ENCODE data around the gene TNFRSF4. TPM values are rescaled to one million over a fixed set of nuclear protein-coding genes. Genes with fewer than 3 reads are reported as not detected.

TNFRSF4 gene
- total RNA-seq, 2 experiments from 2014 or later: 1.1 TPM; not detected in 1

DNA sequence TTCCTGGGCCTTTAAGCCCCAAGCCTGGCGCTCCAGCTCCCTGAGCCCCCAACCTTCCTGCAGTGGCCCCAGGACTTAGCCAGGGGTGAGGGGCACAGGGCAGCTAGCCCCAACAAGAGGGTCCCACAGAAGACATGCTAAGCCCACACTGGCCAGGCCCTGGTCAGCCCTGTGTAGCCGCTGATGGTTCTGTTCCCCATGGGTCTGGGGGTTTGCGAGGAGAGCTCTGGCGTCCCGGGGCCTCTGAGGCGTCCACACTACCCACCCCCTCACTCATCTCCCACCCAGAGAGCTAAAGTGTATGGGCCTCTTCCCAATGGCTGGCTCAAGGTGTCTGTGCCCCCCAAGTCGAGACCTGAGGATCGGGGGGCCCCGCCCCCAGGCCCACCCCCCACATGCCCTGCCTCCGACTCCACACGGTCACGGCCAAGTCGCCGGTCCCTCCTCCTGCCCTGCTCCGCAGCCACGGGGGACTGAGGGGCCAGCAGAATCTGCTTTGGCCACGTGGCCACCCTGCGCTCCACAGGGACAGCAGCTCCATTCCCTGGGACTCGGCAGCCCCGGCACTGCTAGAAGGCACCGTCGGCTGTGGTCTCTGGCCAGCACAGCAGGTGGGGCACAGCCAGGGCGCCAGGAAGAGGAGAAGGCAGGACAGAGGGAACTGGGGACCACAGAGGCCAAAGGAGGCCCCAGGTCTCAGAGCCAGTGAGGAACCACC is 15.4 kb downstream of the TNFRSF4 start:
- POLR2A ChIA-PET: no interaction called here
- no peaks in the 10 kb centered on the region for H4K20me1 ChIP-seq (ENCODE audit: insufficient read depth, low read length)
- H3K27ac ChIP-seq (ENCODE audit: low read depth, low read length, poor library complexity, severe bottlenecking): no peak overlapping the region
- no peaks in the 10 kb centered on the region for H3K9me2 ChIP-seq (ENCODE audit: insufficient read depth, low read length)
- no peaks in the 10 kb centered on the region for H3K9me3 ChIP-seq (ENCODE audit: low read length)
- no peaks in the 10 kb centered on the region for H3K4me1 ChIP-seq (ENCODE audit: insufficient read depth, low read length, poor library complexity, severe bottlenecking)
- no peak overlapping the region for H2AFZ ChIP-seq (ENCODE audit: low read length)
- intact Hi-C loops (cut with micrococcal nuclease; ENCODE audit: unreplicated experiment): no loop called here
- H3K4me3 ChIP-seq (ENCODE audit: low read depth, low read length, poor library complexity, severe bottlenecking): no peak overlapping the region
- BruUV-seq (replicated peaks): no TSS peak
- no peak overlapping the region for H3K4me2 ChIP-seq (ENCODE audit: low read length)
- TF ChIP-seq CTCF (conservative IDR thresholded peaks at IDR 0.05; ENCODE audit: low read length) (no peak), EZH2phosphoT487 (IDR thresholded peaks at IDR 0.05; ENCODE audit: borderline replicate concordance, low read depth, low read length) (no peak)
- no peak for DNase-seq (ENCODE audit: low spot score)
- no peaks in the 10 kb centered on the region for H3K36me3 ChIP-seq (ENCODE audit: insufficient read depth, low read length)
- CTCF ChIA-PET (ENCODE audit: unreplicated experiment): no interaction called here
- H3K79me2 ChIP-seq (ENCODE audit: insufficient read depth, low read depth, low read length): no peaks in the 10 kb centered on the region

- no peak for DNase-seq (ENCODE audit: low spot score)
- no peak overlapping the region for H2AFZ ChIP-seq (ENCODE audit: low read length)
These were observed 16.2 kb downstream of the TNFRSF4 start for GRCh38 chr1:1197551-1198422.

More at GRCh38 chr1:1197551-1198422, 16.2 kb downstream of the TNFRSF4 start:
- TF ChIP-seq CTCF (conservative IDR thresholded peaks at IDR 0.05; ENCODE audit: low read length) (no peak), EZH2phosphoT487 (IDR thresholded peaks at IDR 0.05; ENCODE audit: borderline replicate concordance, low read depth, low read length) (no peak)
- Histone ChIP-seq H3K27ac (ENCODE audit: low read depth, low read length, poor library complexity, severe bottlenecking) (no peak overlapping the region), H3K4me3 (ENCODE audit: low read depth, low read length, poor library complexity, severe bottlenecking) (no peak overlapping the region), H3K9me2 (ENCODE audit: insufficient read depth, low read length) (no peaks in the 10 kb centered on the region), H4K20me1 (ENCODE audit: insufficient read depth, low read length) (no peaks in the 10 kb centered on the region), H3K9me3 (ENCODE audit: low read length) (no peaks in the 10 kb centered on the region), H3K79me2 (ENCODE audit: insufficient read depth, low read depth, low read length) (no peaks in the 10 kb centered on the region), H3K4me2 (ENCODE audit: low read length) (no peak overlapping the region), H3K36me3 (ENCODE audit: insufficient read depth, low read length) (no peaks in the 10 kb centered on the region), H3K4me1 (ENCODE audit: insufficient read depth, low read length, poor library complexity, severe bottlenecking) (no peaks in the 10 kb centered on the region)
- no TSS peak for BruUV-seq (replicated peaks)
- intact Hi-C loops (cut with micrococcal nuclease; ENCODE audit: unreplicated experiment): no loop called here
- CTCF ChIA-PET (ENCODE audit: unreplicated experiment): no interaction called here
- POLR2A ChIA-PET: no interaction called here

All from OCI-LY7 (cell line).